Coronary artery (tissue), 2 donors: ENCODE data around the gene NUP50.

Experiments used
- DNase-seq: peaks from one replicate; pipeline ENCODE4 v3.0.0-alpha.2; 2017; ENCODE audit warnings: low spot score
- H3K27ac ChIP-seq, 2 donors: fragments of 200-600 bp; sonication (generic); one replicate each; pipeline ENCODE4 v1.5.1; 2016 to 2019
- H3K4me3 ChIP-seq: fragments of 200-600 bp; sonication (generic); 2 replicates; pipeline ENCODE4 v1.5.1; 2016; ENCODE audit warnings: mild to moderate bottlenecking, moderate library complexity
- TF ChIP-seq, protein P1 (sequence below): fragments of 200-600 bp; sonication (generic); IDR thresholded peaks from one replicate; pipeline ENCODE4 v1.5.1; 2019; ENCODE audit warnings: antibody characterized with exemption

Gene NUP50

DNA sequence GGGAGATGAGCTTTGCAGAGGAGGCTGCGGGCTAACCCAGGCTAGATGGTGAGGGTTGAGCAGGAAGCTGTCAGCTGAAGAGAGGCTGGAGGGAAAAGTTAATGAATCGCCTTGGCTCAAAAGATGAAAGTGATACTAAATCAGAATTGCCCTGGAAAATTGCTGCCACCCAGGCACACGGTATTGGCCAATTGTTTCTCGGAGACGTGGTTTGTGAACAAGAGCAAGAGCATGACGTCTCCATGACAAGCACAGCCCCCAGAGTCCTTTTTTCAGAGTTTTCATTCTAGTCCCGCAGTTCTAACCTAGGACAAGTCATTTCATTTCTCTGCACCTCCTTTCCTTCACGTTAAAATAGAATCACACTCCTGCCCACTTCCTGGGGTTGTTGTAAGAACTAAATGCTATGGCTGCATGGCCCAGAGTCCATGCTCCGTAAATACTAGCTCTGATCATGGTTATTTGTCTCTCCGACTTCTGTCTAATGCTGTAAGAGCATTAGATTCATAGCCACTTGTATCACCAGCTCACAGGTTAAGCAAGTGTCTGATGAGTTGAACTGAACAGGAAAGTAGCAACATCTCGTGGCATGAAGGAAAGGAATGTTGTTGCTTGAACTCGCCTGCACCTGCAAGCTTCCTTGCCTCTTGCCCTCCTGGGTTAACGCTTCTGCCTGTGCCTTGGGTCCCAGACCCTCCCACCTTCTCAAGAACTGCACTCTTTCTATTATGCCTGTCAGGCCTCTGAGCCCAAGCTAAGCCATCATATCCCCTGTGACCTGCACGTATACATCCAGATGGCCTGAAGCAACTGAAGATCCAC is 33.8 kb upstream of the NUP50 start:
- no peak for DNase-seq
- Histone ChIP-seq H3K4me3 (no peak overlapping the region), H3K27ac (no peak overlapping the region)
- TF ChIP-seq, protein P1, sequence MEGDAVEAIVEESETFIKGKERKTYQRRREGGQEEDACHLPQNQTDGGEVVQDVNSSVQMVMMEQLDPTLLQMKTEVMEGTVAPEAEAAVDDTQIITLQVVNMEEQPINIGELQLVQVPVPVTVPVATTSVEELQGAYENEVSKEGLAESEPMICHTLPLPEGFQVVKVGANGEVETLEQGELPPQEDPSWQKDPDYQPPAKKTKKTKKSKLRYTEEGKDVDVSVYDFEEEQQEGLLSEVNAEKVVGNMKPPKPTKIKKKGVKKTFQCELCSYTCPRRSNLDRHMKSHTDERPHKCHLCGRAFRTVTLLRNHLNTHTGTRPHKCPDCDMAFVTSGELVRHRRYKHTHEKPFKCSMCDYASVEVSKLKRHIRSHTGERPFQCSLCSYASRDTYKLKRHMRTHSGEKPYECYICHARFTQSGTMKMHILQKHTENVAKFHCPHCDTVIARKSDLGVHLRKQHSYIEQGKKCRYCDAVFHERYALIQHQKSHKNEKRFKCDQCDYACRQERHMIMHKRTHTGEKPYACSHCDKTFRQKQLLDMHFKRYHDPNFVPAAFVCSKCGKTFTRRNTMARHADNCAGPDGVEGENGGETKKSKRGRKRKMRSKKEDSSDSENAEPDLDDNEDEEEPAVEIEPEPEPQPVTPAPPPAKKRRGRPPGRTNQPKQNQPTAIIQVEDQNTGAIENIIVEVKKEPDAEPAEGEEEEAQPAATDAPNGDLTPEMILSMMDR = no peak

DNA sequence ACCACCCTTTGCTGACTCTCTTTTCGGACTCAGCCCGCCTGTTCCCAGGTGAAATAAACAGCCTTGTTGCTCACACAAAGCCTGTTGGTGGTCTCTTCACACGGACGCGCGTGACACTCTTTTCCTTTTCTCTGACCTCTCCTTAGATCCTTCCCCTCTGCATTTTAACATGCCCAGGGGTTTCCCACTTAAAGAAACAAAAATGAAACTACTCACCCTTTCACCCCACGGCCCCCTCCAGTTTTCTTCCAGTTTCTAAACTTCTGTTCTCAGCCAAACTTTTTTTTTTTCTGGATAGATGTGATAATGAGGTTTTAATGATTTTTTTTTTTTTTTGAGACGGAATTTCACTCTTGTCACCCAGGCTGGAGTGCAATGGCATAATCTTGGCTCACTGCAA is 32.8 kb upstream of the NUP50 start:
- Histone ChIP-seq H3K27ac (no peak overlapping the region), H3K4me3 (no peak overlapping the region)
- TF ChIP-seq, protein P1 = no peak
- no peak for DNase-seq

DNA sequence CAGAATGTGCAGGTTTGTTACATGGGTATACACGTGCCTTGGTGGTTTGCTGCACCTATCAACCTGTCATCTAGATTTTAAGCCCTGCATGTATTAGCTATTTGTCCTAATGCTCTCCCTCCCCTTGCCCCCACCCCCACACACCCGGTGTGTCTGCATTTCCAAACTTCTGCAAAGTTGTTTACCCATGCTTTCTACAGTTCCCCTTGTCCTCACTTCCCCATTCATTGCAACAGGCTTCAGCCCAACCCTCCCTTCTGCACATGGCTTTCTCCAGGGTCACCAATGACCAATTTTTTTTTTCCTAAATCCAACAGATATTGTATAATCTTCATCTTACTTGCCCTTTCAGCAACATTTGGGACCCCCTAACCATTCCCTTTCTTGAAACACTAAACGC is 32.0 kb upstream of the NUP50 start:
- TF ChIP-seq, protein P1 = no peak
- H3K27ac ChIP-seq = no peak overlapping the region
- DNase-seq = no peak
- no peak overlapping the region for H3K4me3 ChIP-seq

DNA sequence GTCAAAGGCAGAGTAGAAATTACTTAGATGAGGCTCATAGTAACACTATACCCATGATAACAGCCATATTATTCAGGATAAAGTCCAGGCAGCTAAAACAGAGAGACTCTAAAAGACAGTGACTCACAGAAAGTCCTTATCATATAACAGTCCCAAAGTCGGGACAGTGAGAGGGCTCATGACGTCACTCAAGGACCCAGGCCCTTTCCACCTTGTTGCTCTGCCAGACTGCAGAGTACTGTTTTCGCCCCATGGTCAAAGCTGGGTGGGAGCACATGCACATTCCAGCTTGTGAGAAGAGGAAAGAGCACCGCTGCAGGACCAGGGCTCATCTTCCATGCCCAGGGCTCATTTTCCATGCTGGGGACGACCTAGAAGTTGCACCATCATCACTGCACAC is 29.4 kb upstream of the NUP50 start:
- DNase-seq = no peak

DNA sequence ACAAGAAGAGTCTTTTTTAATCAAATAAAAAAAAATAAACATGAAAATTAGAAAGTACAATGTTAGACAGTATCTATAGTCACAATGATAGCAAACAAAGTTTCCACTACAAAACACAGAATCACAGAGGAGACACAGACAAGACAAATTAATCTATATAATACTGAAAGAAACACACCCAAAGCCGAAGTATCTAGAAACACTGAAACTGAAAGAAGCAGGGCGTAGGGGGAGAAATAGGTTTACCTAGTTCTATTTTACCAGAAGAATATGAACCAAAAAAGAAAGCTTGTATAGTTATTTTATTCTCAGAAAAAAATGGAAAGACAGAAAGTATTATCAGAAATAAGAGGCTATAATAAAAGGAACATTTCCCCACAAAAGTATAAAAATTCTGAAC is 27.1 kb upstream of the NUP50 start:
- DNase-seq = no peak
- TF ChIP-seq, protein P1 = no peak
- Histone ChIP-seq H3K27ac (no peak overlapping the region), H3K4me3 (no peak overlapping the region)

More for the DNA sequence above, 29.4 kb upstream of the NUP50 start:
- TF ChIP-seq, protein P1 = no peak
- H3K4me3 ChIP-seq = no peak overlapping the region
- no peak overlapping the region for H3K27ac ChIP-seq

DNA sequence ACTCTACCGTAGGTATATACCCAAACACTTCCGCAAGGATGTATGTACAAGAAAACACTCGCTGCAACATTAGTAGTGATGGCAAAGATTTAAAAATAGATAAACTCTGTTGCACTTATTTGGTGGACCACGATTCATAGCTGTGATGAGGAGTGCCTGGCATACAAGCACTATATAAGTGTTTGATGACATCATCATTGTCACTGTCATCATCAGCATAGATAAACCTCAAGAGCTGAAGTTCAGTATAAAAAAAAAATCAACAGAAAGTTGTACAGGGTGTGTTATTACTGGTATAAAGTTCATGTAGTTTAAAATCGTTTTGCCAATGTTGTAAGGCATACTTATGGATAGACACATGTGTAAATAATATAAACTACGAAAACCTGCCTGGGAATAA is 24.0 kb upstream of the NUP50 start:
- Histone ChIP-seq H3K4me3 (no peak overlapping the region), H3K27ac (no peak overlapping the region)
- no peak for DNase-seq

More for the DNA sequence above, 24.0 kb upstream of the NUP50 start:
- TF ChIP-seq, protein P1 = no peak
